NCI-H526 treated with DMSO at 0.1 percent for 48 hours (cell line): ENCODE measurements around the gene MAPKBP1.
"Not testable (repeated sequence)": the region's sequence is repeated elsewhere in the genome, so short reads cannot be mapped to it uniquely, and the experiment has no call there.

Experiments used
- DNase-seq: peaks from one replicate; lab custom pipeline; 2025; lab: John Stamatoyannopoulos, UW

MAPKBP1 gene

GRCh38 chr15:41825572-41826535 is 51.6 kb downstream of the MAPKBP1 start:
- DNase-seq = no peak

- DNase-seq = no peak
These were observed 53.1 kb downstream of the MAPKBP1 start for GRCh38 chr15:41827290-41827879.

GRCh38 chr15:41827880-41828806 is 53.9 kb downstream of the MAPKBP1 start, which contains the start of gene JMJD7:
Gene JMJD7, plus strand, starts transcription at chr15:41828092. Its CDS starts 33 bp downstream, at chr15:41828125.
- DNase-seq = peak; percentile 53

- DNase-seq = no peak
These were observed 54.5 kb downstream of the MAPKBP1 start for GRCh38 chr15:41828807-41829141.

GRCh38 chr15:41829959-41830646 is 55.8 kb downstream of the MAPKBP1 start:
- no peak for DNase-seq

GRCh38 chr15:41831291-41831690 is 57.0 kb downstream of the MAPKBP1 start:
- not testable (repeated sequence) for DNase-seq

GRCh38 chr15:41832208-41832607 is 57.9 kb downstream of the MAPKBP1 start:
- no peak for DNase-seq

- DNase-seq = peak; percentile 4
These were observed 58.6 kb downstream of the MAPKBP1 start for GRCh38 chr15:41832875-41833274.

GRCh38 chr15:41834096-41834495 is 59.8 kb downstream of the MAPKBP1 start:
- no peak for DNase-seq

- DNase-seq = no peak
These were observed 61.8 kb downstream of the MAPKBP1 start for GRCh38 chr15:41836073-41836472.

- DNase-seq = no peak
These were observed 62.6 kb downstream of the MAPKBP1 start for GRCh38 chr15:41836713-41837454.

GRCh38 chr15:41838400-41838897 is 64.2 kb downstream of the MAPKBP1 start, which contains the start of gene PLA2G4B:
Gene PLA2G4B, plus strand, starts transcription at chr15:41838847. Its CDS starts 67 bp downstream, at chr15:41838914.
- no peak for DNase-seq

- no peak for DNase-seq
These were observed 65.7 kb downstream of the MAPKBP1 start for GRCh38 chr15:41839781-41840491.

GRCh38 chr15:41840673-41841072 is 66.4 kb downstream of the MAPKBP1 start:
- no peak for DNase-seq

- DNase-seq = no peak
These were observed 66.8 kb downstream of the MAPKBP1 start for GRCh38 chr15:41841131-41841530.

- no peak for DNase-seq
These were observed 67.9 kb downstream of the MAPKBP1 start for GRCh38 chr15:41842229-41842628.

GRCh38 chr15:41843571-41843970 is 69.3 kb downstream of the MAPKBP1 start:
- no peak for DNase-seq

GRCh38 chr15:41844814-41845213 is 70.5 kb downstream of the MAPKBP1 start:
- no peak for DNase-seq

GRCh38 chr15:41847206-41847605 is 72.9 kb downstream of the MAPKBP1 start:
- no peak for DNase-seq

- no peak for DNase-seq
These were observed 73.7 kb downstream of the MAPKBP1 start for GRCh38 chr15:41847981-41848380.
